Measurements from ENCODE around the gene DCAF16. TPM values are rescaled to one million over a fixed set of nuclear protein-coding genes. Genes with fewer than 3 reads are reported as not detected.

Gene DCAF16
- total RNA-seq (68.1 and 69.9 TPM in 2 replicates), polyA plus RNA-seq (18.2 and 36.6 TPM in 2 replicates), polyA minus RNA-seq (23.7 and 44.9 TPM in 2 replicates)
- total RNA-seq (2013), result 52.6 TPM

DNA sequence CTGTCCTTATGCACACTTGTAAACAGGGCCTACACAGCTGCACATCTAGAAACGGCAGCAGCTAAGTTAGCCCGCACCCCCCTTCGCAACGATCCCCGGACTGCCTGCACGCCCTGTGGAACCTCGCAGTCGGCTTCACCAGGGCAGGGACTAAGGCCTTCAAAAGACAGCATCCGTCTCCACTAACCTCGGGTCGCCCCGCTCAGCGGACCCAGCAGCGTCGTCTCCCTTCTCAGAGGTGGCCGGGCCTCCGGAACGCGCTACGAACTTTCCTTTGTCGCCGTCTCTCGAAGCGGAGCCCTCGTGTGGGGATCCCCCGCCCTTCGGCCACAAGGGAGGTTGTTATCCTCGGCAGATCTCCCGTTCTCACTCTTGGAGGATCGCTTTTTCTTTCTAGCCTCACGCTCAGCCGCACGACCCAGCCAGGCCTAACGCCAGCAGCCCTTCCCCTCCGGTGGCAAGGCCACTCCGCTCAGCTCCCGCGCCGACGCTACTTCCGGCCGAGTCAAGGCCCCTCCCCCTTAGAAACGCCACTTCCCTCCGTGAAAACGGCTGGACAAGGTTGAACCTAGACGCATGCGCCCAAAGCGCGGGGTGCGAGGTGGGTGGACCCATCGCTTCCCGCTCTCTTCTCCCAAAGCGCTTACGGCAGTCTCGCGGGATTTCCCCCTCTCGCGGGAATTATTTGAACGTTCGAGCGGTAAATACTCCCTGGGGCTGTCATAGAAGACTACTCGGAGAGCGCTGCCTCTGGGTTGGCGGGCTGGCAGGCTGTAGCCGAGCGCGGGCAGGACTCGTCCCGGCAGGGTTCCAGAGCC lies at the start of gene DCAF16, which contains the start of gene NCAPG:
Gene DCAF16 (minus strand): TSS at position 498 of the 818 bp plus-strand sequence. CDS start 6,616 bp downstream, outside the sequence.
Gene NCAPG (plus strand): TSS at position 720 of the 818 bp plus-strand sequence. CDS start 99 bp downstream, outside the sequence.
- peaks cover 54% of the 10 kb centered on the region for H3K4me1 Mint-ChIP-seq
- Histone ChIP-seq H3K27me3 (replicated peaks in 1 of 4; ENCODE audit: control extremely low read depth in 1 of 4, control insufficient read depth in 3 of 4, insufficient read depth in 4 of 4, low read length in 3 of 4) (no peaks in the 10 kb centered on the region), H3K79me2 (ENCODE audit: control insufficient read depth, insufficient read depth, low read length) (peaks cover 61% of the 10 kb centered on the region), H3K27ac (ENCODE audit: low read length in 2 of 2) (peak within 1 kb of the TSS; percentile 94 to 99), H2AFZ (ENCODE audit: insufficient read depth, low read depth, low read length, poor library complexity, severe bottlenecking) (peak within 1 kb of the TSS; percentile 86), H3K9ac (ENCODE audit: low read length) (peak within 1 kb of the TSS; percentile 92), H3K9me3 (ENCODE audit: control extremely low read depth in 1 of 3, control insufficient read depth in 2 of 3, insufficient read depth in 1 of 3, low read length in 2 of 3) (no peaks in the 10 kb centered on the region), H3K4me1 (ENCODE audit: control insufficient read depth in 2 of 2, insufficient read depth in 2 of 2, low read length in 2 of 2) (peaks cover 32 to 37% of the 10 kb centered on the region in 2 donors), H3K4me2 (replicated peaks; ENCODE audit: low read depth, low read length, poor library complexity, severe bottlenecking) (peak within 1 kb of the TSS; percentile 86), H3K4me3 (ENCODE audit: control extremely low read depth in 1 of 5, extremely low read depth in 1 of 5, insufficient read depth in 1 of 5, low read depth in 2 of 5, low read length in 4 of 5) (peak within 1 kb of the TSS; percentile 81 to 91 (median 86)), H4K20me1 (ENCODE audit: control insufficient read depth, insufficient read depth, low read length, poor library complexity, severe bottlenecking) (peaks cover 28% of the 10 kb centered on the region), H3K36me3 (replicated peaks in 1 of 2; ENCODE audit: control extremely low read depth in 1 of 2, control insufficient read depth in 1 of 2, extremely low read depth in 1 of 2, insufficient read depth in 2 of 2, low read length in 1 of 2) (peaks cover 0 to 1% of the 10 kb centered on the region in 2 experiments)
- H3K27ac Mint-ChIP-seq, result peak within 1 kb of the TSS; percentile 100
- TF ChIP-seq EZH2 (IDR thresholded peaks at IDR 0.05; ENCODE audit: borderline replicate concordance, insufficient read depth, low read depth, low read length, poor library complexity, severe bottlenecking), result no peak
- no peak for TF ChIP-seq CTCF (IDR thresholded peaks at IDR 0.05)
- ATAC-seq (ENCODE audit: low read depth) (peak; percentile 94), DNase-seq (peak; percentile 100)
- peak within 1 kb of the TSS; percentile 97 for H3K4me3 Mint-ChIP-seq
- under 1% methylated on average over 69 of the region's 69 CpGs for WGBS (ENCODE audit: insufficient coverage)
- no peaks in the 10 kb centered on the region for H3K9me3 Mint-ChIP-seq (ENCODE audit: insufficient read depth)
- ChIA-PET POLR2A (interaction anchor here (1.0 to 1.2 kb wide), 3 partner anchors 196 to 234 kb away, joined by 3 to 4 read pairs (median 3); partner anchors contain the start of genes LAP3 and MED28), CTCF (interaction anchor here (0.9 to 4.3 kb wide), 9 partner anchors 9 to 298 kb away, joined by 3 to 53 read pairs (median 5); partner anchors contain the start of genes MED28 and QDPR)
- H3K27me3 Mint-ChIP-seq, result no peaks in the 10 kb centered on the region
- intact Hi-C loops (cut with micrococcal nuclease), result loop anchor here (1.0 kb wide), 4 partner anchors 196 to 233 kb away; partner anchors contain the start of genes LAP3 and MED28
